KOPT-K1 (cell line): ENCODE measurements around the gene SNAPIN.
"Not testable (repeated sequence)": the region's sequence is repeated elsewhere in the genome, so short reads cannot be mapped to it uniquely, and the experiment has no call there.

Experiments used
- H3K27ac ChIP-seq: fragments of 200-600 bp; sonication (generic); 2 replicates; pipeline ENCODE4 v1.5.1; 2016; ENCODE audit warnings: antibody characterized with exemption, mild to moderate bottlenecking, low read depth, low read length; ENCODE audit not compliant: poor library complexity, severe bottlenecking
- H3K36me3 ChIP-seq: fragments of 200-600 bp; sonication (generic); 2 replicates; pipeline ENCODE4 v1.5.1; 2017; ENCODE audit warnings: antibody characterized with exemption, mild to moderate bottlenecking, low read length, moderate library complexity; ENCODE audit not compliant: insufficient read depth
- H3K9me3 ChIP-seq: fragments of 200-600 bp; sonication (generic); 2 replicates; pipeline ENCODE4 v1.5.1; 2017; ENCODE audit warnings: antibody characterized with exemption, low read length, mild to moderate bottlenecking; ENCODE audit not compliant: insufficient read depth, poor library complexity, severe bottlenecking

The SNAPIN gene

DNA sequence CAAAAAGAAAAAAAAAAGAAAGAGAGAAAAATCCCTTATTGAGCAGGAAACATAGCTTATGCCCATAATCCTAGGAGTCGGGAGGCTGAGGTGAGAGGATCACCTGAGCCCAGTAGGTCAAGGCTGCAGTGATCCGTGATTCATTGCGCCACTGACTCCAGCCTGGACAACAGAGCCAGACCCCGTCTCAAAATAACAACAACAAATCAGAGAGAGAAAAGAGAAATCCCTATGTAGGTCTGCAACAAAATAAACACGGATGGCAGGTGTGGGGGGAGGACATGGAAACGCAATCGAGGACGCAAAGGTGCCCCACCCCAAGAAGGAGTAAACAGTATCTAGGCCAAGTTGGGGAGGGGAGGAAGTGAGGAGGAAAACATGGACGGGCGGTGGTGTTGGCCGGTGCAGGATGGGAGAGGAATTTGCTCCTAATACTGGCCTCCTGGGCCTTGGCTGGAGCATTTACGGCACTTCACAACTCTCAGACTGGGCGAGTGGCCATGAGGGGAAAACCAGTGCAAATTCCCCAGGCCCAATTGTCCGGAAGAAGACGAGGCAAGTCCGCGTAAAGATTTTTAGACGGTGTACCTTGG, 25.2 kb upstream of the SNAPIN start:
- Histone ChIP-seq H3K36me3 (peaks cover 31% of the 10 kb centered on the region), H3K27ac (no peak overlapping the region), H3K9me3 (no peaks in the 10 kb centered on the region)

DNA sequence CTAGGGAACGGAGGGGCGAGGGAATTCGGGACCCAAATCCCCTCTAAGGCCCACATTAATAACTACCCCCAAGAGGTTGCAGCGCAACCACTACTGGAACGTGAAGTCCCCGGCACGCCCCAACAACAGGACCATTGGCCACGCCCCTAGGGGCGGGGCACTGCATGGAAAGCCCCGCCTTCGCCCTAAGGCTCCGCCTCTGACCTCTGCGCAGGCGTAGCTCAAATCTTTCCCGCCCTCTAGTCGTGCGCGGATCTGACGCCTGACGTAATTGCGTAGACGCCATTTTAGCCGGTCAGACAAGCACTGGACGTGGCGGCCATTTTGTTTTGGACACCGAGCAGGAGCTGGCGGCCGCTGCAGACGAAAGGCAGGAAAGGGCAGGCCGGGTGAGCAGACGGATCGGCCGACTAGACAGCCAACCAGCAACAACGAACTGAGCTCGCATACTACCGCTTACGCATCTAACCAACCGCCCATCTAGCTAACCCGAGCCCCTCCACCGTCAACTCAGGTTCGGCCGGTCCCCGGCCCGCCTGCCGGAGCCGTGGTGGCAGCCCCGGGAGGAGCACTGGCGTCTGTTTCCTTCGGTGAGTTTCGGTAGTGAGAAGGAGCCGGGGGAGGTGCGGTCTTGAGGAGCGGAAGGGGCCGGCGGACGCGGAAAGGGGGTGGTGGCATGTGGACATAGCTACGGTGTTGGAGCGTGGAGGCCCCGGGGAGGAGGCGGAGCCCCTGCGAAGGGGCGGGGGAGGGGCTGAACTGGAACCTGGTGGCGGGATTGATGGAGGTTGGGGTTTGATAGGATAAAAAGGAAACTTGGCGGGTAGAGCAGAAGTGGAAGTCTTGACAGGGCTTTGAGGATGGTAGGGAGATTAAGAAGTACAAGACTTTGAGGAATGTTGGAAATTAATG, 24.5 kb upstream of the SNAPIN start, which contains the start of gene CHTOP:
Gene CHTOP (plus strand): TSS at position 313 of the 912 bp plus-strand sequence. CDS start 2,523 bp downstream, outside the sequence.
- Histone ChIP-seq H3K36me3 (peaks cover 38% of the 10 kb centered on the region), H3K9me3 (no peaks in the 10 kb centered on the region), H3K27ac (peak within 1 kb of the TSS; percentile 99)

DNA sequence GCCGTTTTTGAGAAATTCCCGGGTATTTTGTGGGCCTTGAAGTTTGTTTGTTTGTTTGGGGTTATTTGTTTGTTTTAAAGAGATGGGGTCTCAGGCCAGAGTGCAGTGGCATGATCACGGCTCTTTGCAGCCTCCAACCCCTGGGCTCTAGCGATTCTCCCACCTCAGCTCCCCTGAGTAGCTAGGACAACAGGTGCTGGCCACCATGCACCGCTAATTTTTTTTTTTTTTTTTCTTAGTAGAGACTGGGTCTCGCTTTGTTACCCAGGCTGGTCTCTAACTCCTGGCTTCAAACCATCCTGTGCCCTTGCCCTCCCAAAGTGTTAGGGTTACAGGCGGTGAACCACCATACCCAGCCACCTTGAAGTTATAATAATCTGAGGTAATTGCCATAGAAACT, 22.6 kb upstream of the SNAPIN start:
- Histone ChIP-seq H3K9me3 (no peaks in the 10 kb centered on the region), H3K36me3 (peaks cover 57% of the 10 kb centered on the region), H3K27ac (no peak overlapping the region)

- H3K36me3 ChIP-seq = peaks cover 61% of the 10 kb centered on the region
- H3K9me3 ChIP-seq = no peaks in the 10 kb centered on the region
- H3K27ac ChIP-seq = no peak overlapping the region
Measured at GRCh38 chr1:153636312-153636711, 22.2 kb upstream of the SNAPIN start.

GRCh38 chr1:153638261-153638660, 20.2 kb upstream of the SNAPIN start:
- Histone ChIP-seq H3K36me3 (peaks cover 81% of the 10 kb centered on the region), H3K27ac (no peak overlapping the region), H3K9me3 (no peaks in the 10 kb centered on the region)

DNA sequence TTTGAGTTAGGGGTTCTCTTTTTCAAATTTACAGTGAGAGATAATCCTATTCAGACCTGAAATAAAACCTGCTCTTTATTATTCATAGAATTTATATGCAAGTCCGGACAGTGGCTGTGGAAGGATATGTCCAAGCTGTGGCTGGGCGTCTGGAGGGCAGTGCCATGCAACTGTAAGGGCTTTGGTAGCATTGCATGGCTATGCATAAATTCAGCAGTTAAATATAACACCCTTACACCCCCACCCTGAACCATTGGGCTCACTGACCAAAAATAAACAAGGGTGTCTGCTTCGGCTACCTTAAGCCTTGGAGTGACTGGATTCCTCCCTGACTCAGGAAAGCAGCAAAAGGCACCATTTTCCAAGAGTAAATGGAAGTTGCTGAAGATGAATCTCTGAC, 19.2 kb upstream of the SNAPIN start:
- no peak overlapping the region for H3K27ac ChIP-seq
- no peaks in the 10 kb centered on the region for H3K9me3 ChIP-seq
- H3K36me3 ChIP-seq = peaks cover 91% of the 10 kb centered on the region

DNA sequence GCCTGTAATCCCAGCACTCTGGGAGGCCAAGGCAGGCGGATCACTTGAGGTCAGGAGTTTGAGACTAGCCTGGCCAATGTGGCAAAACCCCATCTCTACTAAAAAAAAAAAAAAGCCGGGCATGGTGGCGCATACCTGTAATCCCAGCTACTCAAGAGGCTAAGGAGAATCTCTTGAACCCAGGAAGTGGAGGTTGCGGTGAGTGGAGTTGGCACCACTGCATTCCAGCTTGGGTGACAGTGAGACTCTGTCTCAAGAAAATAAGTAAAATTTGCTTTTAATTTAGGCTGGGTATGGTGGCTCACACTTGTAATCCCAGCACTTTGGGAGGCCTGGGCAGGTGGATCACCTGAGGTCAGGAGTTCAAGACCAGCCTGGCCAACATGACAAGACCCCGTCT, 18.3 kb upstream of the SNAPIN start:
- H3K27ac ChIP-seq, H3K9me3 ChIP-seq: not testable (repeated sequence)
- peaks cover 100% of the 10 kb centered on the region for H3K36me3 ChIP-seq

GRCh38 chr1:153640861-153641260, 17.6 kb upstream of the SNAPIN start:
- no peak overlapping the region for H3K27ac ChIP-seq
- no peaks in the 10 kb centered on the region for H3K9me3 ChIP-seq
- peaks cover 100% of the 10 kb centered on the region for H3K36me3 ChIP-seq

- Histone ChIP-seq H3K36me3 (peaks cover 100% of the 10 kb centered on the region), H3K9me3 (no peaks in the 10 kb centered on the region), H3K27ac (no peak overlapping the region)
Measured at GRCh38 chr1:153642161-153642560, 16.3 kb upstream of the SNAPIN start.

DNA sequence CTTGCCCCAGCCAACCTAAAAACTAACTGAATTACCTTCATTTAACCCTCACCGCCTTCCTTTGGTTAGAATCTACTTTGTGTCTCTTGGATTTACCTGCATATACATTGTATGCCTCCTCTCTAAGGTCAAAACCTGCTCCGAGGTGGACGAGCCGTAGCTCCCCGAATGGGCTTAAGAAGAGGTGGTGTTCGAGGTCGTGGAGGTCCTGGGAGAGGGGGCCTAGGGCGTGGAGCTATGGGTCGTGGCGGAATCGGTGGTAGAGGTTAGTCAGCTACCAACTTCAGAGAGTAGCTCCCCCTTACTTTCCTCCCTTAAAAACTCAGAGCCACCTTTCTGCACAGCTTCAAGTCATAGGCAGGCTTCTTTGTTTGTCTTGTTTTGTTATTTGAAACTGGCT, 15.4 kb upstream of the SNAPIN start:
- Histone ChIP-seq H3K27ac (no peak overlapping the region), H3K36me3 (peaks cover 98% of the 10 kb centered on the region), H3K9me3 (no peaks in the 10 kb centered on the region)

DNA sequence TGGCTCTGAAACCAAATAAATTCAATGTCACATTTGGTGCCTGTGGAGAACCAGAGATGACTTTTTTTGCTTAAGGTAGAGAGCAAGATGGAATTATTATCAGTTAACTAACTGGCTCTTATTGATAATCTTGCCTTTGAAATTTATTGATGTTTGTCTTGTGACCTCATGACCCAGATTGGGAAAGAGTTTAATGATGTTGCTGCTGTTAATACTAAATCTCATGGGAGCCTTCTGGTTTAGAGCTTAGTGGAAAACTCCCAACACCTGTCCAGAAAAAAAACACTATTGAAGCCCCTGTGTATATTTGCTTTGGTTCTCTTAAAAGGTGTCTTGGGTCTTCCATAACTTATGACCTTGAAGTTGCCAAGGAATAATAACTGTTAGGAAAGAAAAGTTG, 14.7 kb upstream of the SNAPIN start:
- H3K9me3 ChIP-seq = no peaks in the 10 kb centered on the region
- peaks cover 93% of the 10 kb centered on the region for H3K36me3 ChIP-seq
- H3K27ac ChIP-seq = no peak overlapping the region

DNA sequence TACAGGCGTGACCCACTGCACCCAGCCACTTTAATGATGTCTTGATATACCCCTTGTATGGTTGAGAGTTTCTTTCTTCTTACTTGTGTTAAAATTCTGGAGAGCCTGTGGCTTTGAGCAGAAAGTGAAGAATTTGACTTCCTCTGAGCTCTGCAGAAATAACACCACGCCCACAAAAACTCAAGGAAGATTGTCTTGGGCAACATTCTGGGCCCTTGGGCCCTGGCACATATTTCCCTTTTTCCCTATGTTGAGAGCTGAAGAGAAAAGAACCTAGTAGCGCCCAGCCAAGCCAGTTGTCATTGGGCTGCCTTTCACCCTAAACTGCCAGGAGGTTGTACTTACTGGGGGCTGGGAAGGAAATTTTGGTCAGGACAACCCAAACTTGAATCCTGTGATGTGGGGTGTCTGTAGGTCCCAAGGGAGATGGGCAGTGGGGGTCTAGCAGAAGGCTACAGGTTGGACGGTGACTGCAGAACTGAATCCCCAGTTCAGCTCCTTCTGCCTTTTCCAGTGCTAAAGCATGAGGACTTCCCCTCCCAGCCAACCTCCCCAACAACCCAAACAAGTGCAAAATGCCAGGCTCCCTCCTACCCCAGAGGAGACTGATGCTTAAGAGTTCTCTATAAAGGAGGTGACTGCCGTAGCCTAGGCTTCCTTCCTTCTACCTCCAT, 11.7 kb upstream of the SNAPIN start:
- H3K27ac ChIP-seq = no peak overlapping the region
- peaks cover 63% of the 10 kb centered on the region for H3K36me3 ChIP-seq
- no peaks in the 10 kb centered on the region for H3K9me3 ChIP-seq

GRCh38 chr1:153647346-153647714, 11.2 kb upstream of the SNAPIN start:
- peaks cover 58% of the 10 kb centered on the region for H3K36me3 ChIP-seq
- H3K27ac ChIP-seq = no peak overlapping the region

DNA sequence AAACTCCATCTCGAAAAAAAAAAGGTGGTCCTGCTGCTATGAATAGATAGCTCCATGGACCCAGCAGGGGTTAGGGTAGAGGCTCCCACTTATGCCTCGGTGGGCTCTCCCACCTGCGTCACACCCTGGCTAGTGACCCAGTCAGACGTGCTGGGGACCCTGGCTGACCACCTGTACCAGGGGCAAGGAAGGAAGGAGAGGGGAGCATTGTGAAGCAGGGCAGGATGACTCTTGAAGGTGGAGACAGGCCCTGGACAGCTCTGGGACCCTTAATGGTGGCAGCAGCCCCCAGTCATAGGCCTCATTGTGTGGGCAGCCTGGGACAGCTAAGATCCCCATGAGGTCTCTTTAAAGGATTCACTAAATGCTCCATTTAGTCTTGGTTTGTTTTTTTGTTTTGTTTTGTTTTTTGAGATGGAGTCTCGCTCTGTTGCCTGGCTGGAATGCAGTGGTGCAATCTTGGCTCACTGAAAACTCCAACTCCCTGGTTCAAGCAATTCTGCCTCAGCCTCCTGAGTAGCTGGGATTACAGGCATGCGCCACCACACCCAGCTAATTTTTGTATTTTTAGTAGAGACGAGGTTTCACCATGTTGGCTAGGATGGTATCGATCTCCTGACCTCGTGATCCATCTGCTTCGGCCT, 10.4 kb upstream of the SNAPIN start:
- no peak overlapping the region for H3K27ac ChIP-seq
- no peaks in the 10 kb centered on the region for H3K9me3 ChIP-seq
- H3K36me3 ChIP-seq = peaks cover 50% of the 10 kb centered on the region

More at GRCh38 chr1:153647346-153647714, 11.2 kb upstream of the SNAPIN start:
- H3K9me3 ChIP-seq = no peaks in the 10 kb centered on the region
